HepG2 (cell line): ENCODE measurements around the gene SLC7A10. TPM values are rescaled to one million over a fixed set of nuclear protein-coding genes. Genes with fewer than 3 reads are reported as not detected.

Source experiments
- HNF1A ChIP-seq, 2 experiments: sonication (generic) in 1 of 2; formaldehyde crosslinking in 1 of 2; IDR thresholded peaks; 2 replicates each; pipeline versions ENCODE4 v1.4.0 to v1.6.1; 2016 to 2020; ENCODE audit warnings: borderline replicate concordance in 1 of 2, low read depth in 1 of 2, mild to moderate bottlenecking in 1 of 2, missing genetic modification reagents in 1 of 2
- MAF1 ChIP-seq: sonication (generic); formaldehyde crosslinking; IDR thresholded peaks from 2 replicates; pipeline ENCODE4 v1.5.0; 2020; ENCODE audit warnings: missing genetic modification reagents, borderline replicate concordance
- THAP7 ChIP-seq: sonication (generic); formaldehyde crosslinking; IDR thresholded peaks from 2 replicates; pipeline ENCODE4 v1.8.1; 2023; ENCODE audit warnings: mild to moderate bottlenecking, missing genetic modification reagents
- ZBTB37 ChIP-seq: sonication (generic); formaldehyde crosslinking; IDR thresholded peaks from 2 replicates; pipeline ENCODE4 v1.4.0; 2020; ENCODE audit warnings: mild to moderate bottlenecking, missing genetic modification reagents
- ZNF280D ChIP-seq: sonication (generic); formaldehyde crosslinking; IDR thresholded peaks from 2 replicates; pipeline ENCODE4 v1.5.1; 2020; ENCODE audit warnings: mild to moderate bottlenecking, missing genetic modification reagents
- ZNF431 ChIP-seq: sonication (generic); formaldehyde crosslinking; IDR thresholded peaks from 2 replicates; pipeline ENCODE4 v1.9.0; 2022; ENCODE audit warnings: missing genetic modification reagents, low read depth, mild to moderate bottlenecking, borderline replicate concordance
- ZNF672 ChIP-seq: sonication (generic); formaldehyde crosslinking; IDR thresholded peaks from 2 replicates; pipeline ENCODE4 v1.8.1; 2022; ENCODE audit warnings: missing genetic modification reagents
- ZNF839 ChIP-seq: sonication (generic); formaldehyde crosslinking; IDR thresholded peaks from 2 replicates; pipeline ENCODE4 v1.4.0; 2020; ENCODE audit warnings: missing genetic modification reagents, mild to moderate bottlenecking, borderline replicate concordance
- ZNF883 ChIP-seq: sonication (generic); formaldehyde crosslinking; IDR thresholded peaks from 2 replicates; pipeline ENCODE4 v1.5.1; 2020; ENCODE audit warnings: mild to moderate bottlenecking, missing genetic modification reagents; ENCODE audit errors: not compliant biosample characterization
- polyA plus RNA-seq, 8 experiments: library from polyadenylated mRNA; depleted of rRNA in 3 of 8; stranded (reverse) in 7 of 8; unstranded in 1 of 8; fragments of >200 nt; fragmentation: Illumina TruSeq in 4 of 8; extraction: Trizol in 4 of 8; gene quantifications; 2 replicates each; pipeline versions ENCODE4 v1.2.1 to v1.2.3, GENCODE V29; 2011 to 2016; ENCODE audit warnings: low read depth in 4 of 8, missing spikeins in 1 of 8, mixed read lengths in 1 of 8; ENCODE audit not compliant: insufficient read depth in 1 of 8
- total RNA-seq, 5 experiments: library from RNA; depleted of rRNA; stranded (reverse); fragments of >200 nt; fragmentation: Illumina TruSeq; extraction: Trizol; gene quantifications; 2 replicates each; pipeline ENCODE4 v1.2.3, GENCODE V29; 2016; ENCODE audit warnings: low read depth in 1 of 5
- TF ChIP-seq, protein P1 (sequence below): sonication (generic); formaldehyde crosslinking; IDR thresholded peaks from 2 replicates; pipeline ENCODE4 v1.5.0; 2020; ENCODE audit warnings: missing genetic modification reagents
- TF ChIP-seq, protein P2 (sequence below): sonication (generic); formaldehyde crosslinking; IDR thresholded peaks from 2 replicates; pipeline ENCODE4 v1.5.0; 2020; ENCODE audit warnings: missing genetic modification reagents

Gene SLC7A10
- total and polyA plus RNA-seq, 2 of the 13 experiments (the other 11 are each of a cell fraction or from before 2014, with no cell fraction given): 1.1 to 2.2 TPM

DNA sequence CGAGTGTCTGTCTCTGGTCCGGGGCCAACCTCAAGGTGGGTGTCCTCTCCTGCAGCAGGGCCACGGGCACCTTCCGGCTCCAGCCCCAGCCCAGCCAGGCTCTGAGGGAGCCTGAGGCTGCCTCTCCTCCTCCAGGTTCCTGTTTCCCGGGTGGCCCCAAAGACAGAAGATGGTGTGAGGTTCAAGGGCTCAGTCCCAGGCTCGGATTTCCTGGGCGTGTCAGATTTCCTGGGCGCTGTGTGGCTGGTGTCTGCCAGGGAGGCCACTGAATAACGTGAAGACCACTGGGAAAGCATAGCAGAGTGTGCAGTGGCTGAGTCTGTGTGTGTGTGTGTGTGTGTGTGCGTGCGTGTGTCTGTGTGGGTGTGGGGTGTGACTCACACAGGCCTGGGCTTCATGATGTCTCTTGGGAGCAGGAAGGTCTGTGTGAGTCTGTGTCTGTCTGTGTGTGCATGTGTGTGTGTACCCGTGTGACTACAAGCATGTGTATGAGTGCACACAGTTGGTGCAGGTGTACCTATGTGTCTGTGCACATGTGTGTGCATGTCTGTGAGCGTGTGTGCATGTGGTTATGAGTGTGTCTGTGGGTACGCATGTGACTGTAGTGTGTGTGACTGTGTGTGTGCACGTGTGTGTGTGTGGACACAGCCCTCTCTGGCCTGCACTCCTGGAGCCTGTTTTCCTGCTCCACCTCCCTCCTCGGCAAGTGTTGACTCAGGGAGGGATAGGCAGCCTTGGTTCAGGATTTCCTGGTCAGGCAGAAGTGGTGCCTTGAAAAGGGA lies 48.4 kb upstream of the SLC7A10 start (continued):
- no peak for TF ChIP-seq ZBTB37
- peak; percentile 27; the same call in 1 of the 2 replicates for TF ChIP-seq HNF1A (IDR thresholded peaks at IDR 0.05; ENCODE audit: low read depth)
- peak; percentile 85 for TF ChIP-seq HNF1A (CRISPR knock-in tag; IDR thresholded peaks at IDR 0.05; ENCODE audit: borderline replicate concordance)
- peak; percentile 86 for TF ChIP-seq ZNF280D (CRISPR knock-in tag)
- no peak for TF ChIP-seq MAF1
- TF ChIP-seq ZNF431 (CRISPR knock-in tag): peak; percentile 32; the same call in 1 of the 2 replicates
- no peak for TF ChIP-seq ZNF839
- TF ChIP-seq ZNF672 (CRISPR knock-in tag): no peak
- TF ChIP-seq, protein P1, sequence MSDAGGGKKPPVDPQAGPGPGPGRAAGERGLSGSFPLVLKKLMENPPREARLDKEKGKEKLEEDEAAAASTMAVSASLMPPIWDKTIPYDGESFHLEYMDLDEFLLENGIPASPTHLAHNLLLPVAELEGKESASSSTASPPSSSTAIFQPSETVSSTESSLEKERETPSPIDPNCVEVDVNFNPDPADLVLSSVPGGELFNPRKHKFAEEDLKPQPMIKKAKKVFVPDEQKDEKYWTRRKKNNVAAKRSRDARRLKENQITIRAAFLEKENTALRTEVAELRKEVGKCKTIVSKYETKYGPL (CRISPR knock-in tag): no peak
- TF ChIP-seq ZNF883: peak; percentile 27
- TF ChIP-seq, protein P2, sequence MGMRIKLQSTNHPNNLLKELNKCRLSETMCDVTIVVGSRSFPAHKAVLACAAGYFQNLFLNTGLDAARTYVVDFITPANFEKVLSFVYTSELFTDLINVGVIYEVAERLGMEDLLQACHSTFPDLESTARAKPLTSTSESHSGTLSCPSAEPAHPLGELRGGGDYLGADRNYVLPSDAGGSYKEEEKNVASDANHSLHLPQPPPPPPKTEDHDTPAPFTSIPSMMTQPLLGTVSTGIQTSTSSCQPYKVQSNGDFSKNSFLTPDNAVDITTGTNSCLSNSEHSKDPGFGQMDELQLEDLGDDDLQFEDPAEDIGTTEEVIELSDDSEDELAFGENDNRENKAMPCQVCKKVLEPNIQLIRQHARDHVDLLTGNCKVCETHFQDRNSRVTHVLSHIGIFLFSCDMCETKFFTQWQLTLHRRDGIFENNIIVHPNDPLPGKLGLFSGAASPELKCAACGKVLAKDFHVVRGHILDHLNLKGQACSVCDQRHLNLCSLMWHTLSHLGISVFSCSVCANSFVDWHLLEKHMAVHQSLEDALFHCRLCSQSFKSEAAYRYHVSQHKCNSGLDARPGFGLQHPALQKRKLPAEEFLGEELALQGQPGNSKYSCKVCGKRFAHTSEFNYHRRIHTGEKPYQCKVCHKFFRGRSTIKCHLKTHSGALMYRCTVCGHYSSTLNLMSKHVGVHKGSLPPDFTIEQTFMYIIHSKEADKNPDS: peak; percentile 47; the same call in 1 of the 2 replicates
- TF ChIP-seq THAP7 (CRISPR knock-in tag): peak; percentile 42; the same call in 1 of the 2 replicates
